ENCODE results near the gene MAP3K14. TPM values are rescaled to one million over a fixed set of nuclear protein-coding genes. Genes with fewer than 3 reads are reported as not detected.

Gene MAP3K14
- total RNA-seq, 1 experiment from 2014 or later: 6.2 TPM

GRCh38 chr17:45283711-45284110 lies 33.1 kb downstream of the MAP3K14 start:
- no peak for DNase-seq (ENCODE audit: low spot score)

- no peak for DNase-seq (ENCODE audit: low spot score)
Measured at GRCh38 chr17:45282683-45283644, 33.9 kb downstream of the MAP3K14 start.

- no peak for DNase-seq (ENCODE audit: low spot score)
Measured at GRCh38 chr17:45279898-45280297, 36.9 kb downstream of the MAP3K14 start.

GRCh38 chr17:45277992-45278391 lies 38.8 kb downstream of the MAP3K14 start:
- no peak for DNase-seq (ENCODE audit: low spot score)

GRCh38 chr17:45277216-45277849 lies 39.5 kb downstream of the MAP3K14 start:
- peak; percentile 97 for DNase-seq (ENCODE audit: low spot score)

- DNase-seq (ENCODE audit: low spot score): no peak
Measured at GRCh38 chr17:45276031-45276430, 40.8 kb downstream of the MAP3K14 start.

GRCh38 chr17:45274033-45274432 lies 42.8 kb downstream of the MAP3K14 start:
- DNase-seq (ENCODE audit: low spot score): no peak

GRCh38 chr17:45273551-45273957 lies 43.3 kb downstream of the MAP3K14 start:
- DNase-seq (ENCODE audit: low spot score): no peak

GRCh38 chr17:45271603-45272002 lies 45.2 kb downstream of the MAP3K14 start:
- DNase-seq (ENCODE audit: low spot score): no peak

GRCh38 chr17:45270828-45271418 lies 45.9 kb downstream of the MAP3K14 start:
- no peak for DNase-seq (ENCODE audit: low spot score)

GRCh38 chr17:45269912-45270311 lies 46.9 kb downstream of the MAP3K14 start:
- no peak for DNase-seq (ENCODE audit: low spot score)

GRCh38 chr17:45267436-45268055 lies 49.3 kb downstream of the MAP3K14 start:
- no peak for DNase-seq (ENCODE audit: low spot score)

- DNase-seq (ENCODE audit: low spot score): no peak
Measured at GRCh38 chr17:45266372-45266926, 50.4 kb downstream of the MAP3K14 start.

- no peak for DNase-seq (ENCODE audit: low spot score)
Measured at GRCh38 chr17:45265821-45266220, 51.0 kb downstream of the MAP3K14 start.

- DNase-seq (ENCODE audit: low spot score): no peak
Measured at GRCh38 chr17:45264988-45265387, 51.8 kb downstream of the MAP3K14 start.

- DNase-seq (ENCODE audit: low spot score): no peak
Measured at GRCh38 chr17:45264430-45264829, 52.4 kb downstream of the MAP3K14 start.

- no peak for DNase-seq (ENCODE audit: low spot score)
Measured at GRCh38 chr17:45263477-45263860, 53.4 kb downstream of the MAP3K14 start.

- DNase-seq (ENCODE audit: low spot score): no peak
Measured at GRCh38 chr17:45262516-45263476, 54.0 kb downstream of the MAP3K14 start.

- no peak for DNase-seq (ENCODE audit: low spot score)
Measured at GRCh38 chr17:45261577-45262515, 55.0 kb downstream of the MAP3K14 start, which contains the start of gene SPATA32. SPATA32 (minus strand) TSS chr17:45262094; CDS start chr17:45262016, 78 bp downstream.
